IMR-90 (cell line): ENCODE results near the gene C15orf61.

Experiments
- BHLHE40 ChIP-seq: fragments of 150-350 bp; IDR thresholded peaks from 2 replicates; pipeline ENCODE4 v1.6.1; 2016; ENCODE audit warnings: mild to moderate bottlenecking, low read depth, low read length
- CHD1 ChIP-seq: IDR thresholded peaks from 2 replicates; pipeline ENCODE4 v1.6.1; 2012; ENCODE audit warnings: low read depth, low read length, improper control_type of control experiment
- CTCF ChIP-seq: conservative IDR thresholded peaks from 2 replicates; pipeline ENCODE4 v1.5.1; 2012; ENCODE audit warnings: mild to moderate bottlenecking, low read depth, low read length, improper control_type of control experiment
- MAFK ChIP-seq: IDR thresholded peaks from 2 replicates; pipeline ENCODE4 v1.6.1; 2012; ENCODE audit warnings: low read depth, low read length, improper control_type of control experiment
- MXI1 ChIP-seq: IDR thresholded peaks from 2 replicates; pipeline ENCODE4 v1.6.1; 2012; ENCODE audit warnings: low read depth, mild to moderate bottlenecking, low read length, moderate library complexity, borderline replicate concordance
- POLR2A ChIP-seq: IDR thresholded peaks from 2 replicates; pipeline ENCODE4 v1.6.1; 2012; ENCODE audit warnings: mild to moderate bottlenecking, low read depth, low read length
- RCOR1 ChIP-seq: IDR thresholded peaks from 2 replicates; pipeline ENCODE4 v1.6.1; 2012; ENCODE audit warnings: mild to moderate bottlenecking, low read length, improper control_type of control experiment; ENCODE audit not compliant: insufficient replicate concordance
- RFX5 ChIP-seq: IDR thresholded peaks from 2 replicates; pipeline ENCODE4 v1.8.0; 2012; ENCODE audit warnings: low read depth, mild to moderate bottlenecking, low read length, moderate library complexity
- SMC3 ChIP-seq: fragments of 150-350 bp; IDR thresholded peaks from 2 replicates; pipeline ENCODE4 v1.6.1; 2016; ENCODE audit warnings: low read depth, mild to moderate bottlenecking, antibody characterized with exemption, low read length, moderate library complexity
- TF ChIP-seq, protein P1 (sequence below): fragments of 150-350 bp; IDR thresholded peaks from 2 replicates; pipeline ENCODE4 v1.6.1; 2017; ENCODE audit warnings: mild to moderate bottlenecking, antibody characterized with exemption, low read length, low read depth

DNA sequence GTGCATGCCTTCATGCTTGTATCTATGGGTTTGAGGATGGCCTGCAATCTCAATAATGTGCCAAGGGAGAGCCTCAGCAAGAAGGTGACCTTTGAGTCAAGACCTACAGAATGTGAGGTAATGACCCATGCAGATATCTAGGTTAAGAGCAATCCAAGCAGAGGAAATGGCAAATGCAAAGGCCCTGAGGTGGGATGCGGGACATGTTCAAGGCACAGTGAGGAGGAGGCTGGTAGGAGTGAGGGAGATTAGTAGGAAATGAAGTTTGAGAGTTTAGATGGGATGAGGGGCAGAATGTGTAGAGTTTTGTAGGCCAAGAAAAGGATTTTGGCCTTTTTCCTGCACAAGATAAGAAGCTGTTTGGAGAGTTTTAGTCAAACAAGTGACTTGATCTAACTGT is 16.8 kb downstream of the C15orf61 start:
- TF ChIP-seq CTCF (no peak), CHD1 (no peak), POLR2A (no peak), SMC3 (no peak), MXI1 (no peak), BHLHE40 (no peak), MAFK (no peak), RCOR1 (no peak), RFX5 (no peak)
- TF ChIP-seq, protein P1, sequence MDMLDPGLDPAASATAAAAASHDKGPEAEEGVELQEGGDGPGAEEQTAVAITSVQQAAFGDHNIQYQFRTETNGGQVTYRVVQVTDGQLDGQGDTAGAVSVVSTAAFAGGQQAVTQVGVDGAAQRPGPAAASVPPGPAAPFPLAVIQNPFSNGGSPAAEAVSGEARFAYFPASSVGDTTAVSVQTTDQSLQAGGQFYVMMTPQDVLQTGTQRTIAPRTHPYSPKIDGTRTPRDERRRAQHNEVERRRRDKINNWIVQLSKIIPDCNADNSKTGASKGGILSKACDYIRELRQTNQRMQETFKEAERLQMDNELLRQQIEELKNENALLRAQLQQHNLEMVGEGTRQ: no peak
